ENCODE data around the gene MCHR2.

MCHR2 gene

GRCh38 chr6:99894815-99895214 is 99.2 kb downstream of the MCHR2 start:
- TF ChIP-seq CTCF (IDR thresholded peaks at IDR 0.05): no peak

GRCh38 chr6:99887066-99887465 is 107.0 kb downstream of the MCHR2 start:
- no peak for TF ChIP-seq CTCF (IDR thresholded peaks at IDR 0.05)

GRCh38 chr6:99885051-99885450 is 109.0 kb downstream of the MCHR2 start:
- no peak for TF ChIP-seq CTCF (IDR thresholded peaks at IDR 0.05)

- TF ChIP-seq CTCF (IDR thresholded peaks at IDR 0.05): no peak
These were observed 111.8 kb downstream of the MCHR2 start for GRCh38 chr6:99882128-99882702.

- TF ChIP-seq CTCF (IDR thresholded peaks at IDR 0.05): no peak
These were observed 114.6 kb downstream of the MCHR2 start for GRCh38 chr6:99879431-99879830.

- no peak for TF ChIP-seq CTCF (IDR thresholded peaks at IDR 0.05)
These were observed 119.0 kb downstream of the MCHR2 start for GRCh38 chr6:99875068-99875467.

GRCh38 chr6:99873084-99873483 is 120.9 kb downstream of the MCHR2 start:
- TF ChIP-seq CTCF (IDR thresholded peaks at IDR 0.05): no peak

- no peak for TF ChIP-seq CTCF (IDR thresholded peaks at IDR 0.05)
These were observed 122.4 kb downstream of the MCHR2 start for GRCh38 chr6:99871641-99872040.

Data from LNCAP (cell line).